ENCODE measurements around the gene EFHC1.

EFHC1 gene

GRCh38 chr6:52503323-52503747 is 83.2 kb downstream of the EFHC1 start:
- DNase-seq (ENCODE audit: low read depth) = no peak

- peak; percentile 49 for DNase-seq (ENCODE audit: low read depth)
Observed at GRCh38 chr6:52503851-52504781, 84.0 kb downstream of the EFHC1 start.

GRCh38 chr6:52504782-52505136 is 84.6 kb downstream of the EFHC1 start:
- no peak for DNase-seq (ENCODE audit: low read depth)

GRCh38 chr6:52505726-52506409 is 85.7 kb downstream of the EFHC1 start:
- no peak for DNase-seq (ENCODE audit: low read depth)

GRCh38 chr6:52506476-52506875 is 86.3 kb downstream of the EFHC1 start:
- DNase-seq (ENCODE audit: low read depth) = no peak

GRCh38 chr6:52507557-52508260 is 87.6 kb downstream of the EFHC1 start:
- peak; percentile 77 for DNase-seq (ENCODE audit: low read depth)

- DNase-seq (ENCODE audit: low read depth) = no peak
Observed at GRCh38 chr6:52508261-52508739, 88.2 kb downstream of the EFHC1 start.

GRCh38 chr6:52509281-52510212 is 89.4 kb downstream of the EFHC1 start:
- no peak for DNase-seq (ENCODE audit: low read depth)

GRCh38 chr6:52510213-52510562 is 90.0 kb downstream of the EFHC1 start:
- DNase-seq (ENCODE audit: low read depth) = no peak

GRCh38 chr6:52511163-52511562 is 91.0 kb downstream of the EFHC1 start:
- no peak for DNase-seq (ENCODE audit: low read depth)

- DNase-seq (ENCODE audit: low read depth) = peak; percentile 43
Observed at GRCh38 chr6:52511572-52512151, 91.5 kb downstream of the EFHC1 start.

- peak; percentile 88 for DNase-seq (ENCODE audit: low read depth)
Observed at GRCh38 chr6:52512199-52512598, 92.1 kb downstream of the EFHC1 start.

- DNase-seq (ENCODE audit: low read depth) = no peak
Observed at GRCh38 chr6:52513464-52513863, 93.3 kb downstream of the EFHC1 start.

GRCh38 chr6:52513896-52514295 is 93.8 kb downstream of the EFHC1 start:
- DNase-seq (ENCODE audit: low read depth) = no peak

GRCh38 chr6:52514514-52514913 is 94.4 kb downstream of the EFHC1 start:
- peak; percentile 87 for DNase-seq (ENCODE audit: low read depth)

GRCh38 chr6:52515219-52515960 is 95.2 kb downstream of the EFHC1 start:
- peak; percentile 26 for DNase-seq (ENCODE audit: low read depth)

- no peak for DNase-seq (ENCODE audit: low read depth)
Observed at GRCh38 chr6:52516269-52516668, 96.1 kb downstream of the EFHC1 start.

- no peak for DNase-seq (ENCODE audit: low read depth)
Observed at GRCh38 chr6:52516943-52517342, 96.8 kb downstream of the EFHC1 start.

- peak; percentile 94 for DNase-seq (ENCODE audit: low read depth)
Observed at GRCh38 chr6:52517502-52518278, 97.5 kb downstream of the EFHC1 start.

All from amniotic epithelial cell (primary cell).